Measurements from ENCODE around the gene GRID1.

Gene GRID1

GRCh38 chr10:86330778-86331763, 35.5 kb downstream of the GRID1 start:
- DNase-seq (ENCODE audit: insufficient read length, low spot score) (no peak), FAIRE-seq (no peak)
- TF ChIP-seq, protein P1, sequence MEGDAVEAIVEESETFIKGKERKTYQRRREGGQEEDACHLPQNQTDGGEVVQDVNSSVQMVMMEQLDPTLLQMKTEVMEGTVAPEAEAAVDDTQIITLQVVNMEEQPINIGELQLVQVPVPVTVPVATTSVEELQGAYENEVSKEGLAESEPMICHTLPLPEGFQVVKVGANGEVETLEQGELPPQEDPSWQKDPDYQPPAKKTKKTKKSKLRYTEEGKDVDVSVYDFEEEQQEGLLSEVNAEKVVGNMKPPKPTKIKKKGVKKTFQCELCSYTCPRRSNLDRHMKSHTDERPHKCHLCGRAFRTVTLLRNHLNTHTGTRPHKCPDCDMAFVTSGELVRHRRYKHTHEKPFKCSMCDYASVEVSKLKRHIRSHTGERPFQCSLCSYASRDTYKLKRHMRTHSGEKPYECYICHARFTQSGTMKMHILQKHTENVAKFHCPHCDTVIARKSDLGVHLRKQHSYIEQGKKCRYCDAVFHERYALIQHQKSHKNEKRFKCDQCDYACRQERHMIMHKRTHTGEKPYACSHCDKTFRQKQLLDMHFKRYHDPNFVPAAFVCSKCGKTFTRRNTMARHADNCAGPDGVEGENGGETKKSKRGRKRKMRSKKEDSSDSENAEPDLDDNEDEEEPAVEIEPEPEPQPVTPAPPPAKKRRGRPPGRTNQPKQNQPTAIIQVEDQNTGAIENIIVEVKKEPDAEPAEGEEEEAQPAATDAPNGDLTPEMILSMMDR (IDR thresholded peaks at IDR 0.05; ENCODE audit: insufficient read depth, missing control alignments) = peak; percentile 31

DNA sequence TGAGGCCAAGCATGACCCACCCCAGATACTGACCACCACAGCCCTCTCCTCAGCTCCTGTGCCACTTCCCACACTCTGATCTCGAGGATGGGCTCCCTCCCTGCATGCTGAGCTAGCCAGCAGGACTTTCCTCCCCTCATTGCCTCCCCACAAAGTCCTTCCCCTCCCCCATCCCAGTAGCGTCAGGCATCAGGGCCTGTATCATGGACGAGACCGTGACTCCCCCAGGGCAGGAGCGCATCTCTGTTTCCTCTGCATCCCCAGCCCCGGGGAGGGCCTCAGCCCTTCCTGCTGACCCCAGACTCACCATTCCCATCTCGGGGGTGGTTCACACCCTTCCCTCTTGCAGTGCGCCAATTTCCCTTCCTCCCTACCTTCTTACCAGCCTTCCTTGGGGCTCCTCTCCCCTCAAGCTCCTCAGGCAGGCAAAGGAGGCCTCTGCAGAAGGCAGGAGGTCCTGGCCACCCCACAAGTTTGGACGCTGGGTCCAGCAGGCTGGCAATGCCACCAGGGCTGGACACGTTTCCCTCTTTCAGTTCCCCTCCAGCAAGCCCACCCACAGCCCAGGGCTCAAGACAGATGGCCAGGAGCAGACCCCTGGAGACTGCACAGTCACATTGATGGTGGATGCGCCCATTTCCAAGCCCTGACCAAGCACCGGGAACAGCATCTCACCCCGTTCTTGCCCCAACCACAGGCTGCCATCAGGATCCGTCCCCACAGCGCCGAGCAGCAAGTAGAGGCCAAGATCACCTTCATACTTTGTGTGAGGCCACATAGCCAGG, 36.5 kb downstream of the GRID1 start:
- FAIRE-seq = no peak
- TF ChIP-seq, protein P1 (IDR thresholded peaks at IDR 0.05; ENCODE audit: insufficient read depth, missing control alignments) = no peak
- DNase-seq (ENCODE audit: insufficient read length, low spot score) = no peak

DNA sequence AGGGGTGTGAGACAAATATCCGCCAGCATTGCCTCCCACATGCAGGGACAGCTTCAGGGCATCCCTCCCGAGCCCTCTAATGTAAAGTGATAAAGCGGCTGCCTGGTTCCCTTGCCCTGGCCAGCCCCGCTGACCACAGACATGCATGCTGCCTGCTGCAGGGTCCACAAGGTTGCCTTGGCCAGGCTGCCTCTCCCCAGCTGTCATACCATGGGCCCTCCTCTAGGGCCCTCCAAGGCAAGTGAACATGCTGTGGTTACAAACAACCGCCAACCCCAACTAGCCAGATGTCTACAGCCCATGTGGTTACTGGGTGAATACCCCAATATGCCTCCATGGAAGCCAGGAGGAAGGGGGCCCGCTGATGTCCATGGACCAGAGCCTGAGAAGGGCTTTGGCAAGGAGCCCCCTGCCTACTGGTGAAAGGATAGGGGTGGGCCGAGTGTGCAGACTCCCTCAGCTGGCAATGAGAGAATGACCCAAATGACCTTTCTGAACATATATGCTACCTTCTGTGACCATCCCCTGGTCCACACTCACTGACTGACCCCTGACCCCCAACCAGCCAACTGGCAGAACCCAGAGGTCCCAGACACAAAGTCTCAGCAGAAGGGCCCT, 37.4 kb downstream of the GRID1 start:
- FAIRE-seq (no peak), DNase-seq (ENCODE audit: insufficient read length, low spot score) (no peak)
- TF ChIP-seq, protein P1 (IDR thresholded peaks at IDR 0.05; ENCODE audit: insufficient read depth, missing control alignments) = no peak

DNA sequence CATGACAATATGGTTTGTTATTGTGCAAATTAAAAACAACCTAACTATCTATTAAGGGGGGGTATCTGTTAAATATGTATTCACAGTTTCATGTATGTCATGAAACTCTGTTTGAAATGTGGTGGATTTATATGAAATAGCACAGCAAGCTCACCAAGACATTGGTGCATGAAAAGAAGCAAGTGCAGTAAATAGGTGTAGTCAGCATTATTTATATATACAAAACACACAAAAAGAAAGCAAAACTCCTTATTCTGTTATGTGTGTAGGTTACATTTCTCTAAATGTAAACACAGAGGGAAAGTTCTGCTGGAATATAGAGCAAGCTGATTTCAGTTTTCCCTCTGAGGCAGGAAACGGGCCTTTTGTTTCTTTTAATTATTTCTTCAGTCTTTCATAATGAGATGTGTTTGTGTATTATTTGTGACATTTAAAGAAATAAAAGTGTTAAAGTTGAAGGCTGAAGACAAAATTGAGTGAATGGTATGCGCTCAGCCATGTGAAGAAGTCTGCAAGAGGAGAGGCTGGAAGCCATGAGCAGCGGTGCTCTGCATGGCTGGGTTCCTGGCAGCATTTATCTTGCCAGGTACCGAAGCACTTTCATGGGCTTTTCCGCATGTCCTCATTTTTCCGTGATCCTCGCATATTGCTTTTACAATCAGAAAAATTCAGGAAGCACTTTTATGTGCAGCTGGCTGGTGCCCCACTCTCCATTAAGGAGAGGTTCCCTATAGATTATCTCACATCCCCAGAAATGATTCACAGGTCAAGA, 38.5 kb downstream of the GRID1 start:
- TF ChIP-seq, protein P1 (IDR thresholded peaks at IDR 0.05; ENCODE audit: insufficient read depth, missing control alignments) = no peak
- no peak for DNase-seq (ENCODE audit: insufficient read length, low spot score)
- no peak for FAIRE-seq

GRCh38 chr10:86325158-86325557, 41.4 kb downstream of the GRID1 start:
- TF ChIP-seq, protein P1 (IDR thresholded peaks at IDR 0.05; ENCODE audit: insufficient read depth, missing control alignments) = no peak
- FAIRE-seq (no peak), DNase-seq (ENCODE audit: insufficient read length, low spot score) (no peak)

DNA sequence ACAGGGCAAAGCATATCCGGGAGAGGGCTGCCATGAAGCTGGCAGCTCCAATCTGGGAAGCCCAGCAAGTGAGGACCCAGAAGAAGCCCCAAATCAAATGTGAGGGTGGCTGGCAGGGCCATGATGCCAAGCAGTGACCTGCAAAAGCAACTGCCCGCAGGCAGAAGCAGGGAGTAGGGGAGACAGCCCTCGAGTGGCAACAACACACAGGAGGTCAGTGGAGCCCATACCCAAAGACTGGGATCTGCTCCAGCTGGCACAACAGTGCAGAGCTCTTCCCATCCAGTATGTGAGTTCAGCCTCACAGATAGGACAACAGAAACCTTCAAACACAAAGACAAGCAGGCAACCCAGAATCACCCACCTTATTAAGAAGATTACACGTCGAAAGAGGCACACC, 45.0 kb downstream of the GRID1 start:
- TF ChIP-seq, protein P1 (IDR thresholded peaks at IDR 0.05; ENCODE audit: insufficient read depth, missing control alignments) = no peak

More for the DNA sequence above, 45.0 kb downstream of the GRID1 start:
- DNase-seq (ENCODE audit: insufficient read length, low spot score) (no peak), FAIRE-seq (no peak)
